Liver (tissue), 9 donors: ENCODE data around the gene MAN1C1. TPM values are rescaled to one million over a fixed set of nuclear protein-coding genes. Genes with fewer than 3 reads are reported as not detected.

Source experiments
- DNase-seq: peaks from one replicate; pipeline ENCODE4 v3.0.0-alpha.2; 2017; ENCODE audit warnings: low spot score
- H3K27ac ChIP-seq, 2 donors: one replicate each; pipeline ENCODE4 v1.7.0; 2013; ENCODE audit warnings: inconsistent platforms in 2 of 2, low read length in 2 of 2, control low read depth in 1 of 2, low read depth in 1 of 2, mild to moderate bottlenecking in 1 of 2
- H3K27me3 ChIP-seq, 4 donors: one replicate each; pipeline versions ENCODE4 v1.6.1 to v1.7.0; 2013; ENCODE audit warnings: low read length in 3 of 4, inconsistent platforms in 1 of 4, mild to moderate bottlenecking in 1 of 4, moderate library complexity in 1 of 4; ENCODE audit not compliant: control insufficient read depth in 4 of 4, insufficient read depth in 4 of 4
- H3K36me3 ChIP-seq, 4 donors: one replicate each; pipeline versions ENCODE4 v1.6.1 to v1.7.0; 2013; ENCODE audit warnings: low read length in 3 of 4, mild to moderate bottlenecking in 3 of 4, low read depth in 1 of 4, moderate library complexity in 1 of 4; ENCODE audit not compliant: control insufficient read depth in 4 of 4, insufficient read depth in 3 of 4
- H3K4me1 ChIP-seq, 4 donors: one replicate each; pipeline versions ENCODE4 v1.6.1 to v1.7.0; 2013; ENCODE audit warnings: low read length in 3 of 4, mild to moderate bottlenecking in 3 of 4, moderate library complexity in 1 of 4; ENCODE audit not compliant: control insufficient read depth in 4 of 4, insufficient read depth in 4 of 4
- H3K4me3 ChIP-seq, 3 donors: one replicate each; pipeline versions ENCODE4 v1.6.1 to v1.7.0; 2013; ENCODE audit warnings: low read length in 3 of 3, control low read depth in 1 of 3, low read depth in 1 of 3, mild to moderate bottlenecking in 1 of 3
- H3K9ac ChIP-seq, 2 donors: one replicate each; pipeline ENCODE4 v1.7.0; 2013; ENCODE audit warnings: low read length in 2 of 2, mild to moderate bottlenecking in 2 of 2, moderate library complexity in 2 of 2, control low read depth in 1 of 2, low read depth in 1 of 2
- H3K9me3 ChIP-seq, 4 donors: one replicate each; pipeline versions ENCODE4 v1.6.1 to v1.7.0; 2013; ENCODE audit warnings: low read length in 3 of 4; ENCODE audit not compliant: control insufficient read depth in 4 of 4
- EGR1 ChIP-seq, 2 donors: IDR thresholded peaks; 2 replicates each; pipeline ENCODE4 v1.6.1; 2016 to 2018; ENCODE audit warnings: antibody characterized with exemption in 2 of 2, low read depth in 2 of 2
- FOXA2 ChIP-seq: IDR thresholded peaks from 2 replicates; pipeline ENCODE4 v1.6.1; 2016; ENCODE audit warnings: antibody characterized with exemption
- HNF4A ChIP-seq, 2 donors: conservative IDR thresholded peaks; 2 replicates each; pipeline ENCODE4 v1.6.1; 2016; ENCODE audit warnings: antibody characterized with exemption in 2 of 2, mild to moderate bottlenecking in 2 of 2
- HNF4G ChIP-seq: IDR thresholded peaks from 2 replicates; pipeline ENCODE4 v1.6.1; 2016; ENCODE audit warnings: antibody characterized with exemption
- JUND ChIP-seq, 2 donors: IDR thresholded peaks; 2 replicates each; pipeline ENCODE4 v1.6.1; 2016; ENCODE audit warnings: antibody characterized with exemption in 2 of 2
- RAD21 ChIP-seq, 2 donors: IDR thresholded peaks; 2 replicates each; pipeline ENCODE4 v1.6.1; 2016; ENCODE audit warnings: antibody characterized with exemption in 2 of 2, mild to moderate bottlenecking in 2 of 2
- RXRA ChIP-seq, 2 donors: IDR thresholded peaks; 2 replicates each; pipeline ENCODE4 v1.6.1; 2017 to 2018; ENCODE audit warnings: antibody characterized with exemption in 2 of 2, mild to moderate bottlenecking in 1 of 2
- TAF1 ChIP-seq: conservative IDR thresholded peaks from 2 replicates; pipeline ENCODE4 v1.6.1; 2016; ENCODE audit warnings: antibody characterized with exemption, mild to moderate bottlenecking
- YY1 ChIP-seq: IDR thresholded peaks from 2 replicates; pipeline ENCODE4 v1.6.1; 2016; ENCODE audit warnings: antibody characterized with exemption, mild to moderate bottlenecking
- WGBS: extraction: QIAGEN DNeasy Blood & Tissue Kit; methylation state at CpG from one replicate; pipeline ENCODE4 v1.1.7; 2013; 5-methylcytosine and 5-hydroxymethylcytosine counted together
- polyA plus RNA-seq, 2 donors: library from polyadenylated mRNA; stranded (reverse) in 1 of 2; unstranded in 1 of 2; fragments of 200-250 nt in 1 of 2; fragments of >200 nt in 1 of 2; fragmentation: Nextera tagmentation in 1 of 2; extraction: Ambion mirVana in 1 of 2; gene quantifications; one replicate each; pipeline versions ENCODE4 v1.2.1 to v1.2.3, GENCODE V29; 2013 to 2015
- total RNA-seq, 2 donors: library from RNA; depleted of rRNA; stranded (reverse); fragments of >200 nt; gene quantifications; one replicate each; pipeline ENCODE4 v1.2.3, GENCODE V29; 2014
- TF ChIP-seq, protein P1 (sequence below): fragments of 150-350 bp; IDR thresholded peaks from 2 replicates; pipeline ENCODE4 v1.5.1; 2017; ENCODE audit warnings: improper control_type of control experiment, low read depth, low read length; ENCODE audit not compliant: missing input control
- TF ChIP-seq, protein P2 (sequence below): IDR thresholded peaks from 2 replicates; pipeline ENCODE4 v1.6.1; 2016; ENCODE audit warnings: antibody characterized with exemption, mild to moderate bottlenecking
- donor health status: healthy.
- donor health status: healthy.
- donor health status: healthy.
- donor health status: healthy.
- donor health status: healthy.

The MAN1C1 gene
- total and polyA plus RNA-seq, 4 donors: 6.3 to 16.0 (median 8.1) TPM

- Histone ChIP-seq H3K9ac (no peak overlapping the region), H3K36me3 (no peaks in the 10 kb centered on the region), H3K4me1 (peaks cover 2 to 21% (median 18%) of the 10 kb centered on the region in 4 donors), H3K27ac (no peak overlapping the region), H3K4me3 (no peak overlapping the region), H3K9me3 (no peaks in the 10 kb centered on the region), H3K27me3 (no peaks in the 10 kb centered on the region)
- TF ChIP-seq RAD21 (IDR thresholded peaks at IDR 0.05) (peak; percentile 48 to 74), HNF4G (no peak), YY1 (no peak)
- TF ChIP-seq, protein P1, sequence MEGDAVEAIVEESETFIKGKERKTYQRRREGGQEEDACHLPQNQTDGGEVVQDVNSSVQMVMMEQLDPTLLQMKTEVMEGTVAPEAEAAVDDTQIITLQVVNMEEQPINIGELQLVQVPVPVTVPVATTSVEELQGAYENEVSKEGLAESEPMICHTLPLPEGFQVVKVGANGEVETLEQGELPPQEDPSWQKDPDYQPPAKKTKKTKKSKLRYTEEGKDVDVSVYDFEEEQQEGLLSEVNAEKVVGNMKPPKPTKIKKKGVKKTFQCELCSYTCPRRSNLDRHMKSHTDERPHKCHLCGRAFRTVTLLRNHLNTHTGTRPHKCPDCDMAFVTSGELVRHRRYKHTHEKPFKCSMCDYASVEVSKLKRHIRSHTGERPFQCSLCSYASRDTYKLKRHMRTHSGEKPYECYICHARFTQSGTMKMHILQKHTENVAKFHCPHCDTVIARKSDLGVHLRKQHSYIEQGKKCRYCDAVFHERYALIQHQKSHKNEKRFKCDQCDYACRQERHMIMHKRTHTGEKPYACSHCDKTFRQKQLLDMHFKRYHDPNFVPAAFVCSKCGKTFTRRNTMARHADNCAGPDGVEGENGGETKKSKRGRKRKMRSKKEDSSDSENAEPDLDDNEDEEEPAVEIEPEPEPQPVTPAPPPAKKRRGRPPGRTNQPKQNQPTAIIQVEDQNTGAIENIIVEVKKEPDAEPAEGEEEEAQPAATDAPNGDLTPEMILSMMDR: peak; percentile 27
- no peak for DNase-seq
- 79% methylated on average over 6 of the region's 6 CpGs for WGBS
These were observed 76.0 kb downstream of the MAN1C1 start for GRCh38 chr1:25692560-25692959.

DNA sequence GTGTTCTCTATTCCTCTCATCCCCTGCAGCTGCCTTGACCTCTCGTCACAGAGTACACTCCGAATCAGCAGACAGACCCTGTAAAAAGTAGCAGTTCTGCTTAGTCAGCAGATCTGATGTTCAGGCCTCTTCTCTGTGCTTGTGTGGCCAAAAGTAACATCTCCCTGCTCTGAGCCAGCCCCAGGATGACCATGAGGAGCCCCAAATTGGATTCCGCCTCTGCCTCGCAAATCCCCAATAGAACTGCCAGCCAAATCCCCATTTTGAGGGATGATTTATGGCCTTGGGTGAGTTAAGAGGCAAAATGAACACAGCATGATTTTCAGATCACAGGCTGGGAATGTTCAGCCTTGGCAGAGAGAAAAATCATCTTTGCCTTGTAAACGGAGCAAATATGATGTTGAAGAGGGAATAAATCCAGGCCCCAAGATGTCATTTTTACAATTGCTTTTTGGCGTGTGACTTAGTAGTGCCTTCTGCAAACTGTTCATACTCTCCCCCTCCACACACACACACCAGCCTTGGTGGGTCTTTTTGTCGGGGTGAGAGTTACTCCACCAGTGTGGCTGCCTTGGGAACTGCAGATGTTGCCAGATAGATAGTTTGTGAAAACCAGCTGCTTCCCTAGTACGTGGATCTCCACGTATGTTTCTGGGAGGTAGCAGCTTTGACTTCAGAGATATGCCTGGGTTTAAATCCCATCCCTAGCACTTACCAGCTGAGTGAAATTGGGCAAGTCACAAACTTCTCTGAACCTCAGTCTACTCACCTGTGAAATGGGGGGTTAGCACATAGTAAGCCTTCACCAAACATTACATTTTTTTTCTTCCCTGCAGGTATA, 77.8 kb downstream of the MAN1C1 start:
- no peaks in the 10 kb centered on the region for H3K36me3 ChIP-seq
- H3K9me3 ChIP-seq: no peaks in the 10 kb centered on the region
- H3K4me1 ChIP-seq: peaks cover 2 to 21% (median 18%) of the 10 kb centered on the region in 4 donors
- H3K27me3 ChIP-seq: no peaks in the 10 kb centered on the region
- 61% methylated on average over 9 of the region's 9 CpGs for whole genome bisulfite sequencing
- TF ChIP-seq, protein P1: no peak
- TF ChIP-seq, protein P2, sequence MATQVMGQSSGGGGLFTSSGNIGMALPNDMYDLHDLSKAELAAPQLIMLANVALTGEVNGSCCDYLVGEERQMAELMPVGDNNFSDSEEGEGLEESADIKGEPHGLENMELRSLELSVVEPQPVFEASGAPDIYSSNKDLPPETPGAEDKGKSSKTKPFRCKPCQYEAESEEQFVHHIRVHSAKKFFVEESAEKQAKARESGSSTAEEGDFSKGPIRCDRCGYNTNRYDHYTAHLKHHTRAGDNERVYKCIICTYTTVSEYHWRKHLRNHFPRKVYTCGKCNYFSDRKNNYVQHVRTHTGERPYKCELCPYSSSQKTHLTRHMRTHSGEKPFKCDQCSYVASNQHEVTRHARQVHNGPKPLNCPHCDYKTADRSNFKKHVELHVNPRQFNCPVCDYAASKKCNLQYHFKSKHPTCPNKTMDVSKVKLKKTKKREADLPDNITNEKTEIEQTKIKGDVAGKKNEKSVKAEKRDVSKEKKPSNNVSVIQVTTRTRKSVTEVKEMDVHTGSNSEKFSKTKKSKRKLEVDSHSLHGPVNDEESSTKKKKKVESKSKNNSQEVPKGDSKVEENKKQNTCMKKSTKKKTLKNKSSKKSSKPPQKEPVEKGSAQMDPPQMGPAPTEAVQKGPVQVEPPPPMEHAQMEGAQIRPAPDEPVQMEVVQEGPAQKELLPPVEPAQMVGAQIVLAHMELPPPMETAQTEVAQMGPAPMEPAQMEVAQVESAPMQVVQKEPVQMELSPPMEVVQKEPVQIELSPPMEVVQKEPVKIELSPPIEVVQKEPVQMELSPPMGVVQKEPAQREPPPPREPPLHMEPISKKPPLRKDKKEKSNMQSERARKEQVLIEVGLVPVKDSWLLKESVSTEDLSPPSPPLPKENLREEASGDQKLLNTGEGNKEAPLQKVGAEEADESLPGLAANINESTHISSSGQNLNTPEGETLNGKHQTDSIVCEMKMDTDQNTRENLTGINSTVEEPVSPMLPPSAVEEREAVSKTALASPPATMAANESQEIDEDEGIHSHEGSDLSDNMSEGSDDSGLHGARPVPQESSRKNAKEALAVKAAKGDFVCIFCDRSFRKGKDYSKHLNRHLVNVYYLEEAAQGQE: no peak
- TF ChIP-seq EGR1 (IDR thresholded peaks at IDR 0.05; ENCODE audit: low read depth in 2 of 2): no peak
- peak in 1 of 2 donors; percentile 14 for TF ChIP-seq RXRA (IDR thresholded peaks at IDR 0.05)
- no peak for TF ChIP-seq JUND (IDR thresholded peaks at IDR 0.05)
- no peak for TF ChIP-seq TAF1
- no peak for TF ChIP-seq YY1
- no peak for TF ChIP-seq FOXA2
- peak in 1 of 2 donors; percentile 9 for TF ChIP-seq RAD21 (IDR thresholded peaks at IDR 0.05)
- TF ChIP-seq HNF4A (conservative IDR thresholded peaks at IDR 0.05): no peak
- no peak for DNase-seq
- peak overlapping the region in 1 of 2 donors; percentile 73 for H3K9ac ChIP-seq
- no peak overlapping the region for H3K4me3 ChIP-seq
- H3K27ac ChIP-seq: peak overlapping the region; percentile 83 to 90
